ENCODE measurements around the gene LCE1B. TPM values are rescaled to one million over a fixed set of nuclear protein-coding genes. Genes with fewer than 3 reads are reported as not detected.

The LCE1B gene
- total RNA-seq (not detected), polyA plus RNA-seq (not detected)

DNA sequence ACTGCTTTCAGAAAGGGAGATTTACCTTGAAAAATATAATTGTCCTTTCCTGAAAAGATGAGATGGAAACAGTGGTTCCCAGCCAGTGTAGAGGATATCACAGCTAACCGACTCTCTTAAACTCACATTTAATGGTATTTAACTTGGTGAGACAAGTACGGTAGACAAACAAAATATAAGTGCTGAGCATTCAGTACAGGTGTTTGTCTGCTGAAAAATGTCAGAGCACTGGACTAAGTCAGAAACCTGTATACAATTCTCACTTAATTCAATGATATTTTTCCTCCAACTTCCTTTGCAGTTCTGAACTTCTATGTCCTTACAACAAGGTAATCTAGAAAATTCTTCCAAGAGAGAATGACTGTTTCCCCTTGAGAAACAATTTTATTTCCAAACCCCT, at the start of gene LCE1B:
Gene LCE1B, plus strand, starts transcription at position 301 of the 400 bp plus-strand sequence. CDS start 476 bp downstream, outside the sequence.
- WGBS, 2 donors, result 64 to 77% methylated on average over 2 of the region's 2 CpGs
- intact Hi-C loops (cut with DNase I), result no loop called here
- Histone ChIP-seq H3K27ac (no peak within 1 kb of the TSS), H3K36me3 (no peaks in the 10 kb centered on the region), H3K27me3 (no peaks in the 10 kb centered on the region), H3K4me3 (no peak within 1 kb of the TSS), H3K4me1 (no peaks in the 10 kb centered on the region), H3K9me3 (no peaks in the 10 kb centered on the region)
- ATAC-seq, result no peak
- TF ChIP-seq CTCF (IDR thresholded peaks at IDR 0.05), result no peak
- DNase-seq, result no peak
- FAIRE-seq, result no peak

GRCh38 chr1:152768847-152769533, 42.8 kb upstream of the LCE1B start:
- intact Hi-C loops (cut with DNase I), result no loop called here
- Histone ChIP-seq H3K9me3 (no peaks in the 10 kb centered on the region), H3K27me3 (peaks cover 0 to 3% (median 0%) of the 10 kb centered on the region in 4 donors), H3K4me1 (no peaks in the 10 kb centered on the region), H3K36me3 (no peaks in the 10 kb centered on the region), H3K4me3 (no peak overlapping the region), H3K27ac (no peak overlapping the region)
- 37 to 41% methylated on average over 8 of the region's 8 CpGs for WGBS, 2 donors
- no peak for ATAC-seq
- no peak for FAIRE-seq
- TF ChIP-seq CTCF (IDR thresholded peaks at IDR 0.05), result no peak
- no peak for DNase-seq

DNA sequence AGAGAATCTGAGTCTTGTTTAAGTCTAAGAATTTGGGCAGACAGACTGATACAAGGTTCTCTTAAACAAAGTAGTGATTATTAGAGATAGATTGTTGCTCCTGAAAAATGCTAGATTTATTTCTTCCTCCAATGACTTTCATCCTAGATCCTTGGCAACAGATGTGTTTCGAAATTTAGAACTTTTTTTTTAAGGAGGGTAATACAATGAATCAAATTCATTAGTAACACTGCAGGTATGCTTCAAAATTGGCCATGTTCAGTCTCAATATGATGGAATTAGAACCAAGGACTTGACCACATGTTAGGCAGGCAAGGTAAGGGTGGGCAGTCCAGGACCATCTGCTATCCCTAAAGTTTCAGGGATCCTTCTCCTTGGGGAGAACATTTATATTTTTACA, 41.4 kb upstream of the LCE1B start:
- DNase-seq (no peak), ATAC-seq (no peak), FAIRE-seq (no peak)
- no peaks in the 10 kb centered on the region for H3K36me3 ChIP-seq
- no peak overlapping the region for H3K4me3 ChIP-seq
- no peak overlapping the region for H3K27ac ChIP-seq
- WGBS, 2 donors, result 44 to 51% methylated on average over 1 of the region's 1 CpG
- no peak for TF ChIP-seq CTCF (IDR thresholded peaks at IDR 0.05)
- no peaks in the 10 kb centered on the region for H3K4me1 ChIP-seq
- H3K9me3 ChIP-seq, result no peaks in the 10 kb centered on the region
- intact Hi-C loops (cut with DNase I), result no loop called here
- no peaks in the 10 kb centered on the region for H3K27me3 ChIP-seq

- intact Hi-C loops (cut with DNase I), result no loop called here
- ATAC-seq (no peak), DNase-seq (no peak), FAIRE-seq (no peak)
- TF ChIP-seq CTCF (IDR thresholded peaks at IDR 0.05), result no peak
- no peaks in the 10 kb centered on the region for H3K4me1 ChIP-seq
- H3K27ac ChIP-seq, result no peak within 1 kb of the TSS
- WGBS, 2 donors, result 51 to 59% methylated on average over 6 of the region's 6 CpGs
- no peaks in the 10 kb centered on the region for H3K27me3 ChIP-seq
- H3K4me3 ChIP-seq, result no peak within 1 kb of the TSS
- H3K36me3 ChIP-seq, result no peaks in the 10 kb centered on the region
- H3K9me3 ChIP-seq, result no peaks in the 10 kb centered on the region
Observed at GRCh38 chr1:152774875-152775274, 36.9 kb upstream of the LCE1B start, which contains the start of gene LCE1F. Gene LCE1F, plus strand, starts transcription at chr1:152775140. Its CDS starts 1,232 bp downstream, at chr1:152776372.

GRCh38 chr1:152776361-152776760, 35.4 kb upstream of the LCE1B start:
- Histone ChIP-seq H3K36me3 (no peaks in the 10 kb centered on the region), H3K4me3 (no peak overlapping the region), H3K27ac (no peak overlapping the region), H3K9me3 (no peaks in the 10 kb centered on the region), H3K4me1 (no peaks in the 10 kb centered on the region), H3K27me3 (peaks cover 0 to 8% (median 0%) of the 10 kb centered on the region in 4 donors)
- FAIRE-seq, result no peak
- no peak for DNase-seq
- no peak for ATAC-seq
- WGBS, 2 donors, result 64 to 75% methylated on average over 11 of the region's 11 CpGs
- no peak for TF ChIP-seq CTCF (IDR thresholded peaks at IDR 0.05)
- intact Hi-C loops (cut with DNase I), result no loop called here

All from pancreas (tissue), 10 donors.